ENCODE measurements around the gene OSBP. TPM values are rescaled to one million over a fixed set of nuclear protein-coding genes. Genes with fewer than 3 reads are reported as not detected.

Gene OSBP
- polyA plus RNA-seq, 3 donors, result 51.6 to 54.1 (median 52.3) TPM

DNA sequence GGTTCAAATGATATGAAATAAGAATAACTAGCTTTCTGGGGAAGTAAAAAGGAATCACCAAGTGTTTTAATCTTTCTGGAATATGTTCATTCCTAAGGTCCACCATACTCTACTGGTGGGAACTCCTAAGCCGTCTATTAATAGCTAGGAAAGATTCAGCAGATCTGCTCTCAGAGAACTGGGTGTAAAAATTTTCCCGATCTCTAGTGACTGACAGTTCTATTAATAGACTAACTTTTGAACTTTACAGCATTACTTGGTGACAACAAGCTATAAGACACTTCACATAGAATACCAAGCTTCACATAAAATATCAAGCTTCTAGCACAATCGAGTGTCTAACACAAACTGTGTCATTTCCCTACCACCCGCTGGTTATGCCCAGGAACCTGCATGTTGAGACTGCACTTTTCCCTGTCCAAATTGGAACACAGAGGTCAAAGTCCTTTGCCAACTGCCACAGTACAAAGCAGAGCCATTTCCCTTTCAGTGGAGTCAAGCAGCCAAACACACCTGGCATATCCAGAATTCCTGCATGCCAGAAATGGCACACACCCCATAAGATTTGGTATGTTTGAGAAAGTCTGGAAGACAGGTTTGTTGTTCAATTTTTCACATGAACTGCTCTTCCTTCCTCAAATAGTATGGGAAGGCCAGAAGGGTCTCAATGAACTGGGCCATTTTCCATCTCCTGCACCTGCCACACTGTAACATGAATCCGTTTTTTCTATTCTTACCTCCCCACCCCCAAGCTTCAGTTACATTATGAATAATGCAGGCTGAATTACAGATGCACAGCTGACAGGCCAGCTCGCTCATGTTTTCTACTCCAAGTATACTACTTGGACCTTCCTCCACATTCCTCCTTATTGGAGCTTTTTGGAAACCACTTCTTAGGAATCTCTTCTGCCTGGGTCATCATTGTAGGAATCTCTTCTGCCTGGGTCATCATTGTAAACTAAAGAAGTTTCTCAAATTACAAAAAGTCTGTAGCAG, 3.7 kb downstream of the OSBP start:
- no peak for DNase-seq

- DNase-seq, result no peak
These were observed 5.3 kb downstream of the OSBP start for GRCh38 chr11:59610289-59610688.

DNA sequence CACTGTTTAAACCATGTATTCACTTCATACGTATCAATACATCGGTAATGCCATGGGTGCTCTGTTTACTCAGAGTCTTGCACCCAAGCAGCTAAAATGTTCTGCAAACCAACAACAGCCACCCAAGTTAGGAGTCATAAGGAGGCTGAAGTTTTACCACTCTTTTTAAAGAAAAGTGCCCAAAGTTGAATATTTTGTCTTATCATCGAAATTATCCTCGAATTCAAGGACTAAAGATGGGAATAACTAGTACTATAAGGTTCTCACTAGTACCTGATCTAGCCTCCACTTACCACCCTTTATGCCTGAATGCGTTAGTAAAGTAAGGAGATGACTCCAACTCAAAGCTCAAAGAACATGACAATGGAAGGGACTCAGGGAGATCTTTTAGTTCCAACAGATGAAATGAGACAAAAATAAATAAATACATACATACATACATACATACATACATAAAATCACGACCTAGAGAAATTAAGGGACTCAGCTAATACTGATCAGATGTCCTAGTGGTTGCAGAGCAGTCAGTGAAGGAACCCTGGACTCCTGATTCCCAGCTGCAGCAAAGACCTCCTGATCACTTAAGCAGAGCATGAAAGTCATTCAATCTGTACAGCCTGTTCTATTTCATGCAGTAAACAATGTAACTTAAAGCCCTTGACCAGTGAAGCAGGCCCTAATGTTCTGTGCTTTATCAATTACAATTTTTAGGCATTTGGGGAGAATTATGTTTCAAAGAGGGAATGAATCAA, 7.7 kb downstream of the OSBP start:
- DNase-seq, result no peak

GRCh38 chr11:59602432-59602831, 13.1 kb downstream of the OSBP start:
- no peak for DNase-seq

- no peak for DNase-seq
These were observed 13.8 kb downstream of the OSBP start for GRCh38 chr11:59601788-59602187.

GRCh38 chr11:59600636-59601035, 14.9 kb downstream of the OSBP start:
- no peak for DNase-seq

- no peak for DNase-seq
These were observed 15.3 kb downstream of the OSBP start for GRCh38 chr11:59600234-59600633.

GRCh38 chr11:59598961-59599360, 16.6 kb downstream of the OSBP start:
- DNase-seq, result no peak

- DNase-seq, result no peak
These were observed 31.3 kb downstream of the OSBP start for GRCh38 chr11:59584294-59584693.

DNA sequence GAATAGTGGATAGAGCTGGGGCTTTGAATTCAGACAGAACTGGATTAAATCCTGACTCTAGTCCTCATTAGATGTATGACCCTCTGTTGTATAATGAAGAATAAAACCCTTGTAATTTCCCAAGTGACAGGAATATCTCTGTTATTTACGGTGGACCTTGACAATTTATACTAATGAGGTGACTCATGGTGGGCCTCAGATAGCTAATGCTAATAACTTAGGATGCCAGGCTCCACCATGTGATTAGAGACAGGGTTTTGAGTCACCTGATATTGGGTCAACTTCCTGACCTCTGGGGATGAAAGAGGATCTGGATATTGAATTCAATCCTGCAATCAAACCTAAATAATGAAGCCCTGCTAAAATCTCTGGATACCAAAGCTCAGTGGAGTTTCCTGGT, 33.6 kb downstream of the OSBP start:
- DNase-seq, result no peak

DNA sequence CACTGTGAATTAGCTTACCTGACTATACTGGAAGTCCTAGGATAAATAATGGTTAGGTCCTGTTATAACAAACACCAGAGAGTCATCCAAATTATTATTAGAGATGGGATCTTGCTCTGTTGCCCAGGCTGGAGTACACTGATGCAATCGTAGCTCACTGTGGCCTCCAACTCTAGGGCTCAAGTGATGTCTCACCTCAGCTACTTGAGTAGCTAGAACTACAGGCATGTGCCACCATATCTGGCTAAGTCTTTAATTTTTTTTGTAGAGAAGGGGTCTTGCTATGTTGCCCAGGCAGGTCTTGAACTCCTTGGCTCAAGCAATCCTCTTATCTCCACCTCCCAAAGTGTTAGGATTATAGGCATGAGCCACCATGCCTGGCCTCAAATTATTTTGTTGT, 37.2 kb downstream of the OSBP start:
- DNase-seq, result no peak

GRCh38 chr11:59575505-59575904, 40.1 kb downstream of the OSBP start:
- DNase-seq, result no peak

DNA sequence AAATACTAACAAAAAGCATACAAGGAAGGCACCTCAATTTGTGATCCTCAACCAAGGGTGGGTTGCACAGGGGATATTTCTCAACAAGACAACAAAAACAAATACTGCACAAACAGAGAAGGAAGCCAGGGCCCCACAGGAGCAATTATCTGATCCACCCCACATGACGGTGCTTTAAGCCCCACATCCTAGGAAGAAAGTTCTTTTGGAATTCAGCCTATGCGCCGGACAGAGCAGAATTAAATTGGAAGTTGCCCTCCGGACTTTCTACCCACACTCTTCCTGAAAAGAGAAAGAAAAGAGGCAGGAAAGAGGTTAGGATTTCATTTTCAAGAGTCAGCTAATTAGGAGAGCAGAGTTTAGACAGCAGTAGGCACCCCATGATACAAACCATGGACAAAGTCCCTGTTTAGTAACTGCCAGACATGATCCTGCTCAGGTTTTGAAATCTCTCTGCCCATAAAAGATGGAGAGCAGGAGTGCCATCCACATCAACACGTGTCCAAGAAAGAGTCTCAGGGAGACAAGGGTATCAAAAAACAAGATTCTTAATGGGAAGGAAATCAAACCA, 40.6 kb downstream of the OSBP start:
- DNase-seq, result no peak

- DNase-seq, result no peak
These were observed 41.1 kb downstream of the OSBP start for GRCh38 chr11:59574467-59574866.

GRCh38 chr11:59573216-59573615, 42.4 kb downstream of the OSBP start:
- no peak for DNase-seq

DNA sequence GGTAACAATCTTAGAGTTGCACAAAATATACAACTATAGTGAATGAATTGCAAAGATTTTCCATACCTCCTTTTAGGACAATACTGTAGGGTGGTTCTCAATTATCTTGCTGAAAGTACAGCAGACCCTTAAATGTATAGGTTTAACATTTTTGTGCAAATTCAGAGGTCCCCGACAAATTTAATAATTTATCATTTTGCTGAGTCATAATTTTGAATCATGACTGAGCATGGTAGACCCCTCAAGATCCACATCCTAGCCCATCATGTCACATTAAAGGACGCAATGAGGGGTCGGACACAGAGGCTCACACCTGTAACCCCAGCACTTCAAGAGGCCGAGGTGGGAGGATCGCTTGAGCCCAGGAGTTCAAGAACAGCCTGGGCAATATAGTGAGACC, 43.5 kb downstream of the OSBP start:
- DNase-seq, result no peak

DNA sequence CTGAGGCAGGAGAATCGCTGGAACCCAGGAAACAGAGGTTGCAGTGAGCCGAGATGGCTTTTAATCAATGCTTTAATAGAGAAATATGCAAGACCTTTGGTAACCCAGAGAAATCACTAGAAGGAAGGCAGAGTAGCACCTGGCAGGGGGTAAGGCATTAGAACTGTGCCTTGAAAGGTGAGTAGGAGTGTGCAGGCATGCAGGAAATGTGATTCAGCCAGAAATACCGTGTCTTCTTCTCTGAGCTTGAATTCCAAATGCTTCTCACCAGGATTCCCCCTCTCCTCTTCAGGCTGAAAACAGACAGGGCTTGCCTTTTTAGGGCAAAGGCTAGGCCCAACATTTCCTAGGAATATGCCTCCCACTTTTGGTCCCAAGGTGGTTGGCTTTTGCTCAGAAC, 53.3 kb downstream of the OSBP start:
- DNase-seq, result no peak

- peak; percentile 81 for DNase-seq
These were observed 54.7 kb downstream of the OSBP start for GRCh38 chr11:59560702-59561473.

- DNase-seq, result peak; percentile 78
These were observed 55.3 kb downstream of the OSBP start for GRCh38 chr11:59560290-59560701.

GRCh38 chr11:59559886-59560285, 55.7 kb downstream of the OSBP start:
- no peak for DNase-seq

GRCh38 chr11:59558270-59558643, 57.3 kb downstream of the OSBP start:
- DNase-seq, result no peak

- no peak for DNase-seq
These were observed 58.6 kb downstream of the OSBP start for GRCh38 chr11:59556917-59557348.
